ENCODE results near the gene MFSD2A. TPM values are rescaled to one million over a fixed set of nuclear protein-coding genes. Genes with fewer than 3 reads are reported as not detected.
"Not testable (repeated sequence)": the region's sequence is repeated elsewhere in the genome, so short reads cannot be mapped to it uniquely, and the experiment has no call there.

The MFSD2A gene
- total RNA-seq, 1 donor from 2014 or later = not detected

DNA sequence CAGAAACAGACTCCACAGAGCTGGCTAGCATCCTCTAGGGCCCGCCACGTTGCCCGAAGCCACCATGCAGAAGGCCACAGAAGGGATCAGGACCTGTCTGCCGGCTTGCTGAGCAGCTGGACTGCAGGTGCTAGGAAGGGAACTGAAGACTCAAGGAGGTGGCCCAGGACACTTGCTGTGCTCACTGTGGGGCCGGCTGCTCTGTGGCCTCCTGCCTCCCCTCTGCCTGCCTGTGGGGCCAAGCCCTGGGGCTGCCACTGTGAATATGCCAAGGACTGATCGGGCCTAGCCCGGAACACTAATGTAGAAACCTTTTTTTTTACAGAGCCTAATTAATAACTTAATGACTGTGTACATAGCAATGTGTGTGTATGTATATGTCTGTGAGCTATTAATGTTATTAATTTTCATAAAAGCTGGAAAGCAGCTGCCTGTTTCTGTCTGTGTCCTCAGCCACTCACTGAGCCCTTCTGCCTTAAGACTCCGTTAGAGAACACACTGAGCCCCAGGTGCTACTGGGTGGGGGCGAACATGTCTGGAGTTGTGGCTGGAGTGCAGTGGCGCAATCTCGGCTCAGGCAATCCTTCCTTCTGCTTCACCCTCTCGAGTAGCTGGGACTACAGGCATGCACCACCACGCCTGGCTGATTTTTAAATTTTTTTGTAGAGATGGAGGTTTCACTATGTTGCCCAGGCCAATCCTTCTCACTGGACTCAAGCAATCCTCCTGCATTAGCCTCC, 14.8 kb downstream of the MFSD2A start:
- no peak for DNase-seq

DNA sequence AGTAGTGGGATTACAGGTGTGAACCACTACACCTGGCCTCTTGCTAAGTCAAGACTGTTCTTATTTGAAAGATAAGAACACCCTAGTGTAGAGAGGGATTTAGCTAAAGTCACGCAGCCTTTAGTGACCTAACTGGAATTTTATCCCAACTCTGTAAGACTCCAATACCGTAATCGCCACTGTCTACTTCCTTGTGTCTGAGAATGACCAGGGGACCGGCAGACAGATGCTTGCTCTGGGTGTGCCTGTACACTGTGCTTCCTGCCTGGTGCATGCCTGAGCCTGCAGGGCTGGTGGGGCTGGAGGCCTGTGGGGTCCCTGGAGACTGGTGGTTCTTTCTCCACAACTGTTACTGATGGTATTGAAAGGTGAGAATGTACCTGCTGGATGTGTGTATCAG, 15.3 kb downstream of the MFSD2A start:
- no peak for DNase-seq

DNA sequence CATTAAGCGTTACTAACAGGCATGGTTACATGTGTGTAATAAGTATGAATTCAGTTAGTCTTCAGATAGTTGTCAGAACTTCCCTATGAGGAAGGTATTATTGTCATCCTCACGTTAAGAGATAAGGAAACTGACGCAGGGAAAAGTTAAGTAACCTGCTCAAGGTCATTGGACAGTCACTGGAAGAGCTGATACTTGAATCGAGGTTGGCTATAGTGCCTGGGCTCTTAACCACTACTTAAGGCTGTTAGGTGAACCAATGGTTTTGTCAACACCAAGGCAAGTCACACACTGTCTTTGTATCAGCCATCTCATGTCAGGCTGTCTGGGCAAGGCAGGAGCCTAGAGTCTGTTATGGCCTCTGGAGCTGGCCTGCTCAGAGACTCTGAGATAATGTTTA, 16.2 kb downstream of the MFSD2A start:
- DNase-seq = no peak

DNA sequence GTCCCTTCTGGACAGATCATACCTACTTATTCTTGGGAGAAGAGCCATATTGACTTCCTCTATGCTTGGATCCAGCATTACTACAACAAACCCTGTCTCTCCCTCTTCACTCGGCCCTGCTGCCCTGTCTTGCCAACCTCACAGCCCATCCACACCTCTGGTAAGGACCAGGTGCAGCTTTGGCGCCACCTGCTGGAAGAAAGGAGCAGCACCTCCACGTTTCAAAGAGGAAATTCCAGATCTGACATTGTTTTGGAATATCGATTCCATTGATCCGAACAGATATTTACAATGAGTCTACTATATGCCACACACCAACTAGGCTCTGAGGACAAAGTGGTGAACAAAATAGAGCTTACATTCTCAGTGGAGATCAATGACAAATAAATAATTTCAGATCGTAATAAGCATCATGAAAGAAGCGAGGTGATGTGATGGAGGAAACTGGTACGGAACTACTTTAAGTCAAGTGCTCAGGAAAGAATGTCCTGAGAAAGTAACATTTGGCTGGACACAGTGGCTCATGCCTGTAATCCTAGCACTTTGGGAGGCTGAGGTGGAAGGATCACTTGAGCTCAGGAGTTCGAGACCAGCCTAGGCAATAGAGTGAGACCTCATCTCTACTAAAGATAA, 18.7 kb downstream of the MFSD2A start:
- DNase-seq = peak; percentile 79

DNA sequence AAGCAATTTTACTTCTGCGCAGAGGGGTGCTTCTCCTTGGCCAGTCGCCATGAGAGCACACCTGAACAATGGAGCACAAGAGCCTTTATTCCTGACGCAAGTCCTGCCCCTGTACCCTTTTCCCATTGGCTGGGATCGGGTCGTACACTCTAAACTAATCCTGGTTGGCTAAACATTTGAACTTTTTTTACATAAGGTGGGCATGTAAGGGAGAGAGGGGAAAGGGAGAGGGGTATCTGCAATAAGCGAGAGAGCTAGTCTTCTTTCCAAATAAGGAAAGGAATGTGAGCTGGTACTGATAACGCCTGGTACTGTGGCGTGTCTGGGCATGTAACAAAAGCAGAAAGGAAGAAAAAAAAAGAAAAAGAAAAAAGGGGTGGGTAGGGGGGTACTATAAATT, 21.8 kb downstream of the MFSD2A start:
- DNase-seq = no peak

DNA sequence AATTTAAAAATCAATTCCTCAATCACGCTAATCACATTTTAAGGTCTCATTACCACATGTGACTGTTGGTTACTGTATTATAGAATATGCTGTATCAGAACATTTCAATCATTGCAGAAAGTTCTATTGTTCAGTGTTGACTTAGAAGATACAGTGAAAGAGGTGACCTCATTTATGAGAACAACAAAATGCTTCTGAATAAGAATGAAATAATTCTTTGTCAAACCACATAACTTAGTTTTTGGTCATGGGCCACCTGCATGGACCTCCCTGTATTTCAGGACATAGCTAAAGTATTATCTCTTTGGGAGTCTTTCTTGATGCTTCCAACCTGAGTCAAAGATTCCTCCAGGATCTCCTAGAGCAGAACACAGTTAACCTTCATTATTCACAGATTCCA, 22.3 kb downstream of the MFSD2A start:
- no peak for DNase-seq

DNA sequence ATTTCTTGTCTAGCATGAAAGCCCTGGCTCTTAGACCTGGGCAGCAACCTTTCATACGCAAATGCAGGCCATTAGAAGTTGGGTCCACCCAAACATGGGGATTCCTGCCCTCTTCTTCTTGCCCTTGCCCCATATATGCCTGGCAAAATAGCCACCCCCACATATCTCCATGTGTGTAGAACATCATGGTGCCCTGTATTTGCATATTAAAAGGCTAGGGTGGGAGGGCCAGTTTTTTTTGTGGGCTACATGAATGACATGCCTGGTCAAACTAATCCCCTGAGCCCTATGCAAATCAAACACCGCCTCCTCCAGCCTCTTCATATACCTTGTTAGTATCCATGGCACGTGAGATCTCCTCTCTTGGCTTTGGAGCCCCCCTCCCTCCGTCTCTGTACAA, 24.7 kb downstream of the MFSD2A start:
- no peak for DNase-seq

DNA sequence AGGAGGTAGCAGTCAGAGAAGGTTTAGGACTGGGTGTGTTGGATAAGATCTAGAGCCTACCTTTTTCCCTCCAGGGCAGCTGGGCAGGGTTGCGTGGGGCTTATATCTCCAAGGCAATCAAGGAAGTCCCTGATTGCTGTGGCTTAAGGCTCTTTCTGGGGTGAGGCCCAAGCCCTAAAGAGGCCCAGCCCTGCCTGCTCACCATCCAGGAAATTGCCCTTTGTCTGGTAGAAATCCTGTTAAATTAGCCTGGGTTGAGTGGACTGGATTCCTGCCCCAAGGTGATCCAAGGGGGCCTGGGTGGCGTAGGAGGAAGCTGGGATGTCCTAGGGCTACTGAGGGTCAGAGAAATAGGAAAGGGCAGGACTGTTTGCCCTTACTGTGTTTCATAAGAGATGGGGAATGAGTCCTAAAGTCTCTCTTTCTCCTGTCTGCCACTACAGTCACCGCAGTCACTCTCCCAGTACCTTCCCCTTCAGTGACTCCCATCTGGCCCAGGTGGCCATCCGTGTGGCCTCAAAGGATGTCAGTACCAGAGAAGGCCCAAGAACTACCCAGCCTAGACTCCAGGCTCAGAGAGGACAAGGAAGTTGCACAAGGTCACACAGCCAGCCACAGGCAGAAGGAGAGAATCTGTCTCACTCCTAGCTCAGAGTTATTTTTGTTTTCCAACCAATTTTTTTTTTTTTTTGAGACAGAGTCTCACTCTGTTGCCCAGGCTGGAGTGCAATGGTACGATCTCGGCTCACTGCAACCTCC, 25.8 kb downstream of the MFSD2A start:
- no peak for DNase-seq

DNA sequence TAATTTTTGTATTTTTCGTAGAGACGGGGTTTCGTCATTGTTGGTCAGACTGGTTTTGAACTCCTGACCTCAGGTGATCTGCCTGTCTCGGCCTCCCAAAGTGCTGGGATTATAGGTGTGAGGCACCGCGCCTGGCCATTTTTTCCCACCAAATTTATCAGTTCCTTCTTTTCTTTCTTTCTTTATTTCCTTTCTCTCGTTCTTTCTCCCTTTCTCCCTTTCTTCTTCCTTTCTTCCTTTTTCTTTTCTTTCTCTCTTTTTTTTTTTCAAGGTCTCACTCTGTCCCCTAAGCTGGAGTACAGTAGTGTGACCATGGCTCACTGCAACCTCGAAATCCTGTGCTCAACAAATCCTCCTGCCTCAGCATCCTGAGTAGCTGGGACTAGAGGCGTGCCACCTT, 26.4 kb downstream of the MFSD2A start:
- DNase-seq = no peak

DNA sequence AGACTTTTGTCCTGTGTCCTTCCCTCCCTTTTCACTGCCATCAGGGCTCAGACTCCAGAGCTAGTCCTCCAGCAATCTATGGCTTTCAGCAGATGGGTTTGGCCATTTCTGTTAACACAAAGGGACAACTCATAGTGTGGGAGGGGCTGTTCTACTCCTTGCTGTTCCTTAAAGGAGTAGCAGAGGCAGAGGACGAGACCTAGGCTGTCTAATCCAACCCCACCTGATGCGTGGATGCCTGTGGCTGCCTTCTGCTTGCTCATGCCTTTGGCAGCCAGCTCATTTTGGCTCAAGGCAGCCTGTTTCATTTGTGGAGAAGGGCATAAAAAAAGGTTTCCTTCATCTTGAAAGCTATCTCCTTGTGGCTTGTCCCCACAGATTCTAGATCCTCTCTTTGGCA, 27.0 kb downstream of the MFSD2A start:
- DNase-seq = no peak

DNA sequence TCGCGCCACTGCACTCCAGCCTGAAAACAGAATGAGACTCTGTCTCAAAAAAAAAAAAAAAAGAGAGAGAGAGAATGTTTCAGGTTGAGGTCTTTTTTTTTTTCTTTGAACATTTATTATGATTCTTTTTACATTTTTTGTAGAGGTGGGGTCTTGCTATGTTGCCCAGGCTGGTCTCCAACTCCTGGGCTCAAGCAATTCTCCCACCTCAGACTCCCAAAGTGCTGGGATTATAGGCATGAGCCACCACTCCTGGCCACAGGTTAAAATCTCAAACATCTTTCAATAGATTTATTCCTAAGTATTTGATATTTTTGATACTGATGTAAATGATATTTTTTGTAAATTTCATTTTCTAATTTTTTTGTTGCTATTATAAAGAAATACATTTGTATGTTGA, 29.5 kb downstream of the MFSD2A start:
- DNase-seq = not testable (repeated sequence)

DNA sequence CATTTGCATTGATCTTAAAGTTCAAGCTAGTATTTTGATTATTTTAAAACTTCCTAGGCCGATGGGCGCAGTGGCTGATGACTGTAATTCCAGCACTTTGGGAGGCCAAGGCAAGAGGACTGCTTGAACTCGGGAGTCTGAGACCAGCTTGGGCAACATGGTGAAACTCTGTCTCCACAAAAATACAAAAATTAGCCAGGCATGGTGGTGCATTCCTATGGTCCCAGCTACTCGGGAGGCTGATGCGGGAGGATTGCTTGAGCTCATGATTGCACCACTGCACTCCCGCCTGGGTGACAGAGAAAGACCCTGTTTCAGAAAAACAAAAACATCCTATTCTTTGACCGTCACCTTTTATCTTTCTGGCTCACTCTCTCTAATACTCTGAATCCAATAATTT, 30.0 kb downstream of the MFSD2A start:
- no peak for DNase-seq

DNA sequence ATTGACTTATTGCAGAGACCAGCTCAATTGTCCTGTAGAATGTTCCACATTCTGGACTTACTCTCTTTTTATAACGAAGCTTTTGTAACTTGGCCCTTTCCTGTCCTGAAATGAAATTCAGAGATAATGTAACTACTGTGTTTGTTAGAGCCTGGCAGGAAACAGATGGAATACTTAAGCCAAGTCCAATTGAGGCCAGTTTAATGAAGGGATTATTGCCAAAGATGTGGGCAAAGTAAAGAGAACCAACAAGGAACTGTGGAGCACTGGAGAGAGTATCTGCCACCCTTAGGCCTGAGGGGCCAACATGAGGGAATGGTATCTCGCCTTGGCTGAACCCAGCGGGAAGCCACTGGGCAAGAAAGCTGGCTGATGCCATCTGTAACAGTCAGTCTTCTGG, 32.9 kb downstream of the MFSD2A start:
- peak; percentile 81 for DNase-seq

DNA sequence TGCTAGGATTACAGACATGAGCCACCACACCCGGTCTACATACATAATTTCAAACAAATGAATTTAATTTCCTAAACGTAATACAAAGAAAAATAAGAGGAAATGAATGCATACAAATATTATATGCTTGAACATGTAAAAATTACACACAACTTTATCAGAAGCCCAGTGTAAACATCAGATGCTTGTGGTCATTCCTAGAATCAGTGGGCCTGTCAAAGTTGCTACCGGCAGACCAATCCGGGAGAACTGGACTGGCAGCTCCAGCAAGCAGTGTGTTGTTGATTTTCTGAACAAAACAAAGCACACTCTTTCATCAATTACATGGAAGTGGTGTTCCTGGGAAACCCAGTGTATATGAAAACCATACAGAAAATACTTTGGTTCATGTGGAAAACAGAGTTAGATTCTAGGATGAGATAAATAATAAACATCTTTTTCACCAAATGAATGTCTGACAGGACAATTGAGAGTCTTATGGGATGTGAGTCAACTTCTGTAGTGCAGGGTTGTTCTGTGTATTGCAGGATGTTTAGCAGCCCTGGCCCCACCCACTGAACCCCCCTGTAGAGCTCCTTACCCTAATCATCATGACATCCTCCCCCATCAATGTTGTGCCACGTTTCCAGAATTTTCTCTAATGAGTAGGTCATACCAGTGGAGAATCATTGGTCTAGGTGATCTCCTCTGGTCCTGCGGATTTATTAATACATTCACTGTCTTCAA, 33.8 kb downstream of the MFSD2A start:
- DNase-seq = peak; percentile 43

DNA sequence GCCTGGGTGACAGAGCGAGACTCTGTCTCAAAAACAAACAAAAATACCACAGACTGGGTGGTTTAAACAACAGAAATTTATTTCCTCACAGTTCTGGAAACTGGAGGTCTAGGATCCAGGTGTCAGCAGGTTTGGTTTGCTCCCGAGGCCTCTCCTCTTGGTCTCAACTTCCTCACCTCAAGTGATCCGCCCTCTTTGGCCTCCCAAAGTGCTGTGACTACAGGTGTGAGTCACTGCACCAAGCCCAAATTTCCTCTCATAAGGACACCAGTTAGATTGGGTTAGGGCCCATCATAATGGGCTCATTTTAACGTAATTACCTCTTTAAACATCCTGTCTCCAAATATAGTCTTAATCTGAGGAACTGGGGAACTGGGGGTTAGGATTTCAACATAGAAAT, 35.5 kb downstream of the MFSD2A start:
- DNase-seq = no peak

DNA sequence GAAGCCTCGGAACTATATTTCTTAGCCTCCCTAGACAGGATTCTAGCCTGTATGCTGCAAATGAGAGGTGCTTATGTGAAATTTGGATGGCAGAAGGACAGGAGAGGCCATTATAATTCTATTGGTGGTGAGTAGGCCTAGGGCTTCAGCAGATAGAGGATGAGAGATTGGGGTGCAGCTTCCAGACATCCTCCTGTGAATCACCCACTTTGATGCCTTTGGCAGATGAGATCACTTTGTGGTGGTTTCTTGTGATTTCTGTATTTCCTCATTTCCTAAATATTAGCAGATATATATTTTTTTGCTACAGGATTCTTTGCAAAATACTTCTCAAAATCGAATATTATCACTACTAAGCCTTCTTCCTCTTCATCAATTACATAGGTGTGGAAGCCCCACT, 37.3 kb downstream of the MFSD2A start:
- no peak for DNase-seq

DNA sequence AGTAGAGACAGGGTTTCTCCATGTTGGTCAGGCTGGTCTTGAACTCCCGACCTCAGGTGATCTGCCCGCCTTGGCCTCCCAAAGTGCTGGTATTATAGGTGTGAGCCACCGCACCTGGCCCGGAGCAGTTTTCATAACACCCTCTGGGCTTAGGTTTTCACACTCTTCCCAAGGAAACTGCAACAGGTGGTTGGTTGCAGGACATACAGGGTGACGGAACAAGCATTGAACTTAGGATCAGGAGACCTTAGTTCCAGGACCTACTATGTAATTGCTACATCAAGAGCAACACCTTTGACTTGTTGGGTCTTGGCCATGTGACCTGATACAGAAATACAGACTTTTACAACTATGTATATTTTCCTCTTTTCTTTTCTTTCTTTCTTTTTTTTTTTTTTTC, 37.9 kb downstream of the MFSD2A start:
- DNase-seq = no peak

DNA sequence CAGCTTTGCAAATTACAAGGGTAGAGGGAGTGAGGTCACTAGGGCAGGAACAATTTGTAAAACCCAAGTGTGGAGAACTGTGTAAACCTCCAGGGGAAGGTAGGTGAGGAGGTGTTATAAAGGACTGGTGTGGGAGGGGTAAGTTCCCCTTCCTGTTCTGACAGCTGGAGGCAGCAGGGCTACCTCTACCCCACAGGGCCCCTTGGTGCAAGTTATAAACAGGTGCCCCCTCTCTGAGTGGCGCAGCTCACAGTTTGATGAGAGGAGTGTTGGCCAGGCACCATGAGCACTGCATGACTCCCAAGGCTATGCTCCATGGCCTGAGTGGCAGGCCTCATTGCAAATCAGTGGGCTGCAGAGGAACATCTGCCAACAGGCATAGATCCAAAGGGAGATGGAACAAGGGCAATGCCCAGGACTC, 41.0 kb downstream of the MFSD2A start:
- no peak for DNase-seq

DNA sequence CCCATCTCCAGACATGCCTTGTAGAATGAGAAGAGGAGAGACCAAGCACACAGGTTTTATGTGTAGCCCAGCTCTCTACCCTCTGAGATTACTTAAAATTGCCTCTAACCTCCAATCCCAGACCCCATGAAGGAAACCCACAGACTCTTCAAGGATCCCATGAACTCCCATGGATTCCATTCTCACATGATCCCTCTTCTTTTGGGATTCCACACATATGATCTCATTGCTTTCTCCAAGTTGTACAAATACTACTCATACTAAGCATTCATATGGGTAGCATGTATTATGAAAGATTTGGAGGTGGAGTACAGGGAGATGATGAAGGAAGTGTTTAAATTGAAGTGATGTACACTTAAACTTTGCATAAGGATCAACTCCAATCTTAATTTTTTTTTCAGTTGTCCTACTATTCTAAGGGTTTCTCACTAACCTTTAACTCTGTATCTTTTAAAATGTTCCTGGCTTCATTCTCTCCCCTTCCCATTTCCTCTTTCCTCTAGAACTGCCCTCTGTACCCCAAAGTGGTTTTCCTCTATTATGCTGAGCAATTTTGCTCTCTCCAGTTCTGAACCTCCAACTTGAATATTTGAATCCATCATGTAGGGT, 41.6 kb downstream of the MFSD2A start:
- no peak for DNase-seq

DNA sequence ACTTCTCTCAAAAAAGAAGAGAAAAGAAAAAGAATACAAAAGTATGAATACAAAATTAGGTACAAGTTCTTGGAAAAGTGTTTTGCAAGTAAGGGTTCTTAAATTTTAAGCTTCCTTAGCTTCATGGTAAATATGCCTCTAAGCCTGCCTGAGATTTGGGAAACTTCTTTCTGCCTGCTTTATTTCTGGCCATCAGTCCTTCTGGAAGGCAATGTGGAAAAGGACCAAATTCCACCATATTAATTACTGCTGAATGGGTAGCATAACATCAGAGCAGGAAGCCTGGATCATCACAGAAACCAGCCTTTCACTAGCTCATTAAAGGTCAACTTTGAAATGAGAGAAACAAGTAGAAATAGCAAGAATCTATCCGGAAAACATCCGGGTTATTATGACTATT, 46.5 kb downstream of the MFSD2A start:
- no peak for DNase-seq

DNA sequence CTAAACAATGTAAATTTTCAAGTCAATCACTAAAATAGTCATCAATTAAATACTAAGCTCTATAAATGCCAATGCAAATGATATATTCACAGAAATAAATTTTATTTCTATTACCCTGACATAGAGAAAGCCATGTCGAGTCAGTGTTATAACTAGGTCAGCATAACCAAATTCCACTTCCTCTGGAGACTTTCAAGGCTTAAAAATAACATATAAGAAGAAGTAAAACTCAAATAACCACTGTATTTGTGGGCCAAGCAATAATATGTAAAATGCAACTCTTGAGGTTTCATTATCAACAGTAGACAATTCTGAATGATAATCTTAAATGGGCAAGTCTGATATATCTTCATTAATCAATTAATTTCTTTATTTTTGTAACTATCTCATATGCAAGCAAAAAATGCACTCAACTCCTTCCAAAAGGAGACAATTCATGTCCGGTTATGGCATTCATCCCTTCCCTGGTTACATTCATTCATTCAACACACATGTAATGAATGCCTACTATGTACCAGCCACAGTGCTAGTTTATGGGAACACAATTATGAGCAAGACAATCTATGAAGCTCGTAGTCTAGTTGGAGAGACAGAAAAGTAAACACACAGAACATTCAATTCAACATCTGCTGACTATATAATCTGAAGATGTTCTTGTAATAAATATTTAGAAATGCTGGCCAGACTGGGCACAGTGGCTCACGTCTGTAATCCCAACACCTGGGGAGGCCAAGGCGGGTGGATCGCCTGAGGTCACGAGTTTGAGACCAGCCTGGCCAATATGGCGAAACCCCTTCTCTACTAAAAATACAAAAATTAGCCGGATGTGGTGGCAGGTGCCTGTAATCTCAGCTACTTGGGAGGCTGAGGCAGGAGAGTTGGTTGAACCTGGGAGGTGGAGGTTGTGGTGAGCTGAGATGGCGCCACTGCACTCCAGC, 48.5 kb downstream of the MFSD2A start:
- DNase-seq = no peak

DNA sequence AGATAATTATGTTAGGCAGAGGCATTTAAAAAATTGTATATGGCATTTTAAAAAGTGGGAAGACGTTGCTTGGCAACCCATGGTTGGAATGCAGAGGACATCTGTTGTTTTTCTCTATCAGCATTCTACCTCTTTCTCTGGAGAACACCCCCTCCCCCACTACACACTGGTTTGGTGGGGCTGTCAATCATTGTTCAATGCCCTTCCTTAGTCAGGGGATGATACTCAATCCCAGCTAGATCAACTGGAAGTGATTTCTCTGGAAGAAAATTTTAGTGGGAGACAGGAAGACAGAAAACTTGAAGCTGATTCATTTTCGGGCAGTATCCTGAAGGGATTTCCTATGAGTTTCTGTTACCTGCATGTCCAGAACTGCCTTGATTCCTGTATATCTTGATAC, 49.9 kb downstream of the MFSD2A start:
- no peak for DNase-seq

Data from dermis blood vessel endothelial cell (primary cell).